Heart right ventricle (tissue), 16 donors: ENCODE measurements around the gene GPALPP1. TPM values are rescaled to one million over a fixed set of nuclear protein-coding genes. Genes with fewer than 3 reads are reported as not detected.
A peak's percentile ranks its signal among the peaks of the same experiment; 100 is the strongest.

Source experiments
- ATAC-seq, 8 donors: fragments of 200-7000 bp; cut with Tn5 transposase; one replicate each; pipeline ENCODE4 v1.9.1; 2020; ENCODE audit warnings: mild to moderate bottlenecking in 8 of 8, moderate library complexity in 8 of 8, moderate number of reproducible peaks in 1 of 8
- DNase-seq, 2 donors: peaks; one replicate each; pipeline ENCODE4 v3.0.0-alpha.2; 2020
- H3K27ac ChIP-seq, 10 donors: fragments of 200-600 bp; sonication (generic) in 2 of 10; one replicate each; pipeline versions ENCODE4 v1.5.0 to v1.8.0; 2020 to 2022; ENCODE audit warnings: mild to moderate bottlenecking in 3 of 10
- H3K27me3 ChIP-seq, 7 donors: fragments of 200-600 bp; one replicate each; pipeline ENCODE4 v1.8.0; 2021 to 2022; ENCODE audit warnings: mild to moderate bottlenecking in 2 of 7
- H3K36me3 ChIP-seq, 9 donors: fragments of 200-600 bp; sonication (generic) in 1 of 9; one replicate each; pipeline versions ENCODE4 v1.5.0 to v1.8.0; 2020 to 2022; ENCODE audit warnings: mild to moderate bottlenecking in 2 of 9
- H3K4me1 ChIP-seq, 9 donors: fragments of 200-600 bp; sonication (generic) in 1 of 9; one replicate each; pipeline versions ENCODE4 v1.5.0 to v1.8.0; 2020 to 2022; ENCODE audit warnings: mild to moderate bottlenecking in 4 of 9
- H3K4me3 ChIP-seq, 10 donors: fragments of 200-600 bp; sonication (generic) in 2 of 10; one replicate each; pipeline versions ENCODE4 v1.5.0 to v1.8.0; 2020 to 2022; ENCODE audit warnings: mild to moderate bottlenecking in 7 of 10, moderate library complexity in 2 of 10
- H3K9me3 ChIP-seq, 11 donors: fragments of 200-600 bp in 10 of 11; sonication (generic) in 2 of 11; one replicate each; pipeline versions ENCODE4 v1.5.0 to v1.8.0; 2013 to 2022; ENCODE audit warnings: mild to moderate bottlenecking in 2 of 11, control low read depth in 1 of 11, moderate library complexity in 1 of 11
- WGBS, 2 donors: extraction: QIAGEN DNeasy Blood & Tissue Kit; methylation state at CpG; one replicate each; pipeline ENCODE4 v1.1.7; 2013; ENCODE audit warnings: inconsistent platforms in 1 of 2; 5-methylcytosine and 5-hydroxymethylcytosine counted together
- intact Hi-C, 10 donors: fragments of 100-400 bp; cut with DNase I; formaldehyde crosslinking; loops; one replicate each; pipeline versions ENCODE4 v1.11.1 to v1.14.2; 2022
- polyA plus RNA-seq, 2 donors: library from polyadenylated mRNA; stranded (reverse); fragments of 200-250 nt; gene quantifications; one replicate each; pipeline ENCODE4 v1.2.3, GENCODE V29; 2013
- total RNA-seq, 10 donors: library from RNA; stranded (reverse); fragmentation: NEBNext Ultra II Directional in 3 of 10; extraction: Animal tissue kit (Norgen Biotek cat#: 25700) in 3 of 10; gene quantifications; one replicate each; pipeline versions ENCODE4 v1.2.1 to v1.2.4, GENCODE V29; 2021 to 2023
- TF ChIP-seq, protein P1 (sequence below), 9 donors: fragments of 200-600 bp; sonication (generic) in 2 of 9; IDR thresholded peaks; one replicate each; pipeline versions ENCODE4 v1.5.0 to v1.8.0; 2021 to 2022; ENCODE audit warnings: antibody characterized with exemption in 9 of 9, mild to moderate bottlenecking in 5 of 9, moderate library complexity in 1 of 9
- donor health status: Arrhythmogenic right ventricular cardiomyopathy.
- donor health status: ischemic (EF 13 %, LVEDD 7.1; RV severe dilation, severe dysfunction).
- donor health status: healthy with polysubstance abuse.
- donor health status: DM: no; HTN: yes; CAD: no.
- donor health status: DM: no; HTN: no; CAD: no.
- donor health status: ischemic (EF 25% LVEDD 6.9; RV normal size, moderate dysfunction).
- donor health status: ischemic (EF 25% LVEDD 5.7; RV mildly dilated, moderate dysfunction).
- donor health status: healthy.
- donor health status: DM: yes; HTN: yes; CAD: no.
- donor health status: Ischemic cardiomyopathy.
- donor health status: ischemic (EF 35%, LVEDD 5.7; RV mildly dilated, moderate dysfunction).
- donor health status: nonischemic (EF 11% LVEDD 7.7; RV severe dilation, severe dysfunction).
- donor health status: DM: yes; HTN: yes; CAD: no.
- donor health status: PGD.
- donor health status: ischemic (EF 29% LVEDD 5.4; RV normal size, mild dysfunction).
- donor health status: nonischemic (EF 23%, LVEDD 6.1; RV moderate dilation, normal function).

GPALPP1 gene
- total and polyA plus RNA-seq, 12 donors, result 5.7 to 16.5 (median 12.2) TPM

DNA sequence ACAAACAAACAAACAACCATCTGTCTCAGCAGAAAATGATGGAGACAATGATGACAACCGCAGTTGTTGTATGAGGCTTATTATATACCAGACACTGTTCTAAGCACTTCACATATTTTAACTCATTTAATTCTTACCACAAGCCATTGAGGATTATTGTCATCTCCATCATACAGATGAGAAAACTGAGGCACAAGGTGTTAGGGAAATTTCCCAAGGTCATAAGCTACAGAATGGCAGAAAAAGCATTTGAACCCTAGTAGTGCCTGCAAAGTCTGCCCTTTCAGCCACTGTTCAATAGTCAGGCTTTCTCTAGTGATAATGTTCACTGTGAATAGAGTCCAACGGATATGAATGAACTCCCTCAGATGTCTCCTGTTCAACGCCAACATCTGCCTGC is 60.1 kb downstream of the GPALPP1 start:
- Histone ChIP-seq H3K4me3 (no peak overlapping the region), H3K9me3 (no peaks in the 10 kb centered on the region), H3K4me1 (peaks cover 0 to 14% (median 5%) of the 10 kb centered on the region in 9 donors), H3K36me3 (no peaks in the 10 kb centered on the region), H3K27me3 (no peaks in the 10 kb centered on the region), H3K27ac (no peak overlapping the region)
- 90 to 92% methylated on average over 3 of the region's 3 CpGs for WGBS, 2 donors
- TF ChIP-seq, protein P1, sequence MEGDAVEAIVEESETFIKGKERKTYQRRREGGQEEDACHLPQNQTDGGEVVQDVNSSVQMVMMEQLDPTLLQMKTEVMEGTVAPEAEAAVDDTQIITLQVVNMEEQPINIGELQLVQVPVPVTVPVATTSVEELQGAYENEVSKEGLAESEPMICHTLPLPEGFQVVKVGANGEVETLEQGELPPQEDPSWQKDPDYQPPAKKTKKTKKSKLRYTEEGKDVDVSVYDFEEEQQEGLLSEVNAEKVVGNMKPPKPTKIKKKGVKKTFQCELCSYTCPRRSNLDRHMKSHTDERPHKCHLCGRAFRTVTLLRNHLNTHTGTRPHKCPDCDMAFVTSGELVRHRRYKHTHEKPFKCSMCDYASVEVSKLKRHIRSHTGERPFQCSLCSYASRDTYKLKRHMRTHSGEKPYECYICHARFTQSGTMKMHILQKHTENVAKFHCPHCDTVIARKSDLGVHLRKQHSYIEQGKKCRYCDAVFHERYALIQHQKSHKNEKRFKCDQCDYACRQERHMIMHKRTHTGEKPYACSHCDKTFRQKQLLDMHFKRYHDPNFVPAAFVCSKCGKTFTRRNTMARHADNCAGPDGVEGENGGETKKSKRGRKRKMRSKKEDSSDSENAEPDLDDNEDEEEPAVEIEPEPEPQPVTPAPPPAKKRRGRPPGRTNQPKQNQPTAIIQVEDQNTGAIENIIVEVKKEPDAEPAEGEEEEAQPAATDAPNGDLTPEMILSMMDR (IDR thresholded peaks at IDR 0.05), result no peak
- DNase-seq, result no peak
- intact Hi-C loops, result loop anchor here in 4 of 10 donors (2.0 to 5.0 kb wide), 2 partner anchors 258 to 259 kb away; no protein-coding TSS in a partner anchor
- ATAC-seq, result no peak

DNA sequence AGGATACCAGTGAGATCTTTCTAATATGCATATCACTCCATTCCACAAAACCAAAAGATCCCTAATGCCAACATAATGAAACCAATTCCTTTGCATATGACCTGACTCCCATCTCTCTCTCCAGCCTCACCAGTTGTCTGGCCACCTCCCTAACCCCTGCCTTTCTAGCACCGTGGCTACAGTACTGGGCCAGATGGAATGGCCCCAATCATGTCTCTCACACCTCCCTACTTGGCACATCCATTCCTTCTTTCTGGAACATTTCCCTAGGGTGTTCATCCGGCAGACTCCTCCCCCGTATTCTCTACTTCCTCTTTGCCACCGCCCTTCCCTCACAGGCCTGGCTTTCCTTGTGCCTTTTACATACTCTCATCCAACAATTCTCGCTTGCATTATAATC is 62.0 kb downstream of the GPALPP1 start:
- intact Hi-C loops, result loop anchor here in 1 of 10 donors (10.0 kb wide), 1 partner anchor 223 kb away; no protein-coding TSS in a partner anchor

DNA sequence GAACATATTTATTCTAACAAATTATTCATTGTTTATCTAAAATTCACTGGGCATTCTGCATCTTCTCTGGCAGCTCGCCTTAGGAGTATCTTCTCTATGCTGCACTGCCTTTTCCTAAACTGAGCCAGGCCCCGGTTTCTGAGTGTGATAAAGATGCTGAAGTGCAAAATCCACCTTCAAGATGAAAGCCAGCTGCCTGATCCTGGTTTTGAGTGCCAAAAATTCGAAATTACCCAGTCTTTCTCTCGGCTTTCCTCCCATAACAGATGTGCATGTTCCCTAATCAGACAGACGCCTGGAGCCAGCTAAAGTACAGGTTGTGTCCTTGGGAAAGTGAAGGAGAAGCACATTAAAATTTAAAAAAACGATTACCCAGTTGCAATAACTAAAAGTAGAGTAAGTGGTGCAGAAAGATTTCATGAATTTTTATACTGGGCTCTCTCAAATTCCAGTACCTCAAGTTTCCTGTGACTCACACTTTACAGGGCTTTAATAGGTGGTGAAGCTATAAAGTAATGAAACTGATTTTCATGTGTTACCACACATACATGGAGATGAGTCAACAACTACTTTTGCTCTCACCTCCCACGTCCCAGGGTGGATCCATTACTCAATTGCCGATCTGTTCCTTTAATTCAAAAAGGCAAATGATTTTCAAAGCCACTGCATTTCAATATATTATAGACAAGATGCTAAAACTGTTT is 66.0 kb downstream of the GPALPP1 start:
- no peaks in the 10 kb centered on the region for H3K36me3 ChIP-seq
- H3K4me1 ChIP-seq, result peaks cover 0 to 19% (median 8%) of the 10 kb centered on the region in 9 donors
- 47 to 55% methylated on average over 8 of the region's 8 CpGs for WGBS, 2 donors
- peak overlapping the region in 6 of 10 donors; percentile 7 to 40 (median 18) for H3K27ac ChIP-seq
- no peak for DNase-seq
- no peaks in the 10 kb centered on the region for H3K9me3 ChIP-seq
- peaks cover 0 to 2% (median 0%) of the 10 kb centered on the region in 7 donors for H3K27me3 ChIP-seq
- peak in 1 of 8 donors; percentile 69 for ATAC-seq
- intact Hi-C loops, result loop anchor here in 1 of 10 donors (10.0 kb wide), 1 partner anchor 219 kb away; no protein-coding TSS in a partner anchor
- no peak overlapping the region for H3K4me3 ChIP-seq
- TF ChIP-seq, protein P1 (IDR thresholded peaks at IDR 0.05), result no peak

More for the DNA sequence above, 62.0 kb downstream of the GPALPP1 start:
- no peaks in the 10 kb centered on the region for H3K27me3 ChIP-seq
- WGBS, 2 donors, result 40 to 46% methylated on average over 5 of the region's 5 CpGs
- TF ChIP-seq, protein P1 (IDR thresholded peaks at IDR 0.05), result no peak
- H3K4me1 ChIP-seq, result peaks cover 0 to 24% (median 18%) of the 10 kb centered on the region in 9 donors
- DNase-seq (no peak), ATAC-seq (peak in 1 of 8 donors; percentile 52)
- H3K9me3 ChIP-seq, result no peaks in the 10 kb centered on the region
- H3K27ac ChIP-seq, result no peak overlapping the region
- no peaks in the 10 kb centered on the region for H3K36me3 ChIP-seq
- H3K4me3 ChIP-seq, result no peak overlapping the region

DNA sequence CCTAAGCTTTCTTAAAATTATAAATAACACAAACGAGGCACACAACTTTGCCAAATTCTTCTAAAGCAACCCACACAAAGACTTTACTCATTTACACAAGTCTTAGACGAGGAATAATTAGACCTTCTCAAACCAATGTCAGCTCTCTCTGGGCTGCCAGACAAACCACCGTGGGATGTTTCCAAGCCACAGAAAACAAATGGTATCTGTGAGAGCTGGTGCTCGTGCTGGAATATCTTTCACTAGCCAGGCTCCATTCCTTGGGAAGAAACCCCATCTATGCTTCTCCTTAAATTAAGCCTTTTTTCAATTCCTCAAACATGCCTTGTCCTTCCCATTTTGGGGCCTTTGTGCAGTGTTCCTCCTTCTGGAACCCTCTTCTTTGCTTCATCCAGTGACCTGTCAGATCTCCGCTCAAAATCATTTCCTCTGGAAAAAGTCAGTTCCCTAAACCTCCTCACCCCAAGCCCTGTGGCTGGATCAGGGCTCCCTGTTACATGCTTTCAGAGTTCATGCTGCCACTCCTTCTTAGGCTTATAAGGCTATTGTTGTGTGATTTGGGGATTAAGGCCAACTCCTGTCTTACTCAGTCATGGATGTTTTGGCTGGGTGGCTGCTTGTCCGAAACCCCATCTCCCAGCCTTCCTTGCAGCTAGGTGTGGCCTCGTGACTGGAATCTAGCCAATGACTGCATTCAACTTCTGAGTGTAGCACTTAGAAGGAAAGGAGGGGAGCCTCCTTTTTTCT is 66.7 kb downstream of the GPALPP1 start:
- DNase-seq, result peak in 1 of 2 donors; percentile 14
- no peaks in the 10 kb centered on the region for H3K36me3 ChIP-seq
- 49 to 65% methylated on average over 7 of the region's 7 CpGs for WGBS, 2 donors
- H3K4me1 ChIP-seq, result peaks cover 0 to 19% (median 8%) of the 10 kb centered on the region in 9 donors
- H3K9me3 ChIP-seq, result no peaks in the 10 kb centered on the region
- H3K27me3 ChIP-seq, result peaks cover 0 to 6% (median 0%) of the 10 kb centered on the region in 7 donors
- peak overlapping the region in 6 of 10 donors; percentile 7 to 40 (median 21) for H3K27ac ChIP-seq
- intact Hi-C loops, result loop anchor here in 1 of 10 donors (10.0 kb wide), 1 partner anchor 219 kb away; no protein-coding TSS in a partner anchor
- peak in 5 of 8 donors; percentile 18 to 52 (median 49) for ATAC-seq
- TF ChIP-seq, protein P1 (IDR thresholded peaks at IDR 0.05), result no peak
- no peak overlapping the region for H3K4me3 ChIP-seq
